ENCODE results near the gene MMP26.

MMP26 gene

DNA sequence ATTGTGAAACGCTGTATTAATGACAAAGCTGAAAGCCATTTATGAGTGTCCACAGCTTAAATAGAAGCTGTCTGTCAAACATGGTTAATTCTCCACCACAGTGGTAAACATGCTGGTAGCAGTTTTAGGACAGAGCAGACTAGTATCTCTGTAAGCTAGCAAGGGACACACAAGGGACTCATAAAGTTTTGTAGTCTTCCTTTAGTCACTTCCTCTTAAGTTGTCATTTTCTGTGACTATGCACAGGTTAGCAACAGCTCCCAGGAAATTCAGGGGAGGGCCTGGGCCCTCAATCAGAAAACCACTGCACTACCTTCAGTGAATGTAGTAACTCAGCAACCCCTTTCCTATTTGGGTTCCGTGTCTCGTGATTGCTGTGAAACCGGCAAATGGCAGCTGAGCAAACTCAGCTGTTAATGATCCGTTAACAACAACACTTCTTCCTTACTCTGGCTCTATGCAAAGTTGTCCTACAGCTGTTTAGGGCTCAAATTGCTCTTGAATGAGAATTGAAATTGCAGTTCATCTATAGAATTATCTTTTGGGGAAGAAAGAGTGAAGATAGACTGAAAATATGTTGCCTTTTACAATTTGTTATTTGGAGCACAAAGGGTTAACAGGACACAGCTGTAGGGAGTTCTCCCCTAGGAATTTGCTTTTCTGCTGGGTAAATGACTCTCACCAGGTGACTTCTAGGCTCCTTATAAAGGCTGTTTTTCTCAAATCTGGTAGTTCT lies at the start of gene MMP26:
Gene MMP26, plus strand, starts transcription at position 731 of the 736 bp plus-strand sequence.
- no peak for DNase-seq (ENCODE audit: low read depth)

- no peak for DNase-seq (ENCODE audit: low read depth)
These were observed 45.7 kb upstream of the MMP26 start for GRCh38 chr11:4658629-4659445.

DNA sequence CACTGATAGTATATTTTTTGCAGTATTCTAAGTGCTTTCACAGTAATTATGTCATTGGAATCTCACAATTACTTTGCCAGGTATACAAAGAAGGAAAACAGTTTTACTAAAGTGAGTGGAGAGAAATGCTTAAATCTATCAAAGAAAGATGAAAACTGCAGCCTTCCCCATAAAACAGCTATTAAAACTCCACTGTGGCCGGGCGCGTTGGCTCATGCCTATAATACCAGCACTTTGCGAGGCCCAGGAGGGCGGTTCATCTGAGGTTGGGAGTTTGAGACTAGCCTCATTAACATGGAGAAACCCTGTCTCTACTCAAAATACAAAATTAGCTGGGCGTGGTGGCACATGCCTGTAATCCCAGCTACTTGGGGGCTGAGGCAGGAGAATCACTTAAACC lies 41.7 kb upstream of the MMP26 start:
- no peak for DNase-seq (ENCODE audit: low read depth)

DNA sequence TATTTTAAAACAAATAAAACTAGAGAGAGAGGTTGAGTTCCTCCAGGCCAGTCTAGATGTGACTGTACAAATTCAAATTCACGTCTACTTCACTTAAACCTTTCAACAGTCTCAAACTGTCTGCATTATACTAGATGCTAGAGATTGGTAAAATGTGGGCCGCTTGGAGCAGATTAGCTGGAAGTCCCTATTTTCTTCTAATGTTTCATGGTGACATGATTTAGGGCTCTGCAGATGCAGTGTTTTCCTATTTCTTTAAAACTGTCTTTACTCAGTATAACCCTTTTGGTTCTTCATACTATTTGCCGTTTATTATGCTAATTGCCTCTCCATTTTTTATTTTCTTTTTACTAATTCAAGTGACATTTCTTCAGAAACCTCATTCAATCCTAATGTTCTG lies 40.4 kb upstream of the MMP26 start:
- DNase-seq (ENCODE audit: low read depth) = no peak

- DNase-seq (ENCODE audit: low read depth) = no peak
These were observed 39.8 kb upstream of the MMP26 start for GRCh38 chr11:4664786-4665185.

- DNase-seq (ENCODE audit: low read depth) = no peak
These were observed 39.2 kb upstream of the MMP26 start for GRCh38 chr11:4665424-4665823.

DNA sequence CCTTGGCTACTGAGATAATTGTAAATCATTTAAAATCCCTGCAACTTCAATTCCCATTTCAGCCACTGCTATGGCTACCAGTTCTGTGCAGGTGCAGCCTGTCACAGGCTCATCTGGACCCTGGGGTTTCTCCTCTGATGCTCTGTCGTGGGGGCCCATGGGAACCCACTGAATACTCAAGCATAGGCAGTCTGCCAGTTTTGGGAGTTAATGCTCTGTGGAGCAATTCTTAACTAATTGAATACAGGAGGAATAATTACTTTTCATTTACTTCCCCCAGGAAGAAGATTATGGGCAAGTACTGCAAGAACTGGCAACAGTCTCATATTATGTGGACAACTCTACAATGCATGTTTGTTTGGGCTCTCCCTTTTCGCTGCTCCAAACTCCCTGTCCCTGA lies 32.8 kb upstream of the MMP26 start:
- no peak for DNase-seq (ENCODE audit: low read depth)

DNA sequence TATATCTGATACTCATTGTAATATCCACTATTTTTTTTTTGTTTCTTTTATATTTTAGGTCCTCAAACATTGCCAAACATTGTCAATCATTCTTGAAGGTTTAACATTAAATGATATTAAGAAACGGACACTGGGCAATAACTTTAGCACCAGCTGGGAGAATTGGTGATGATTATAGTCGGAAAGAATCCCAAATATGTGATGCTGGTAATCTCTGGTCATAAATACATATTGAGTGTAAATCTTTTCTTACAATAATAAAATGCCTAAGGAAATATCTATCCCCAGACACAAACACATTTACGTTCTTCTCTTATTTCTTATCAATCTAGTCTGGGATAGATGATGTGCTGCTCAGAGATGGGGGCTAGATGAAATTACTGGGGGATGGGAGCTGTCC lies 32.1 kb upstream of the MMP26 start:
- no peak for DNase-seq (ENCODE audit: low read depth)

GRCh38 chr11:4673781-4674180 lies 30.8 kb upstream of the MMP26 start:
- DNase-seq (ENCODE audit: low read depth) = no peak

- DNase-seq (ENCODE audit: low read depth) = no peak
These were observed 26.6 kb upstream of the MMP26 start for GRCh38 chr11:4677948-4678347.

DNA sequence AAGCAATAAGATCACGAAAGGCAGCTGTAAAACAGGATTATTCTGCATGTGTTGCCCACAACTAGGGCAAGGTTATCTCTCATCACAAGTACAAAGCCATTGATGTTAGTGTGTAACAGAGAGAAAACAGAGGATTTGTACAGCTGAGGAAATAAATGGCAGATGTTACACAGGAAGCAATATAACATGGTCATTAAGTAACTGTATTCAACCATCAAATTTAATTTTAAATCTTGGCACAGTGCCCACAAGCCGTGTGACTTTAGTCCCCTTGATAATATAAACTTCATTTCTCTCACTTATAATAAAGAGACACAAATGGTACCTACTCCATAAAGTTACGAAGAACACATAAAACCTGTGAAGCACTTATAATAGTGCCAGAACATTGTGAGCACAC lies 24.2 kb upstream of the MMP26 start:
- no peak for DNase-seq (ENCODE audit: low read depth)

DNA sequence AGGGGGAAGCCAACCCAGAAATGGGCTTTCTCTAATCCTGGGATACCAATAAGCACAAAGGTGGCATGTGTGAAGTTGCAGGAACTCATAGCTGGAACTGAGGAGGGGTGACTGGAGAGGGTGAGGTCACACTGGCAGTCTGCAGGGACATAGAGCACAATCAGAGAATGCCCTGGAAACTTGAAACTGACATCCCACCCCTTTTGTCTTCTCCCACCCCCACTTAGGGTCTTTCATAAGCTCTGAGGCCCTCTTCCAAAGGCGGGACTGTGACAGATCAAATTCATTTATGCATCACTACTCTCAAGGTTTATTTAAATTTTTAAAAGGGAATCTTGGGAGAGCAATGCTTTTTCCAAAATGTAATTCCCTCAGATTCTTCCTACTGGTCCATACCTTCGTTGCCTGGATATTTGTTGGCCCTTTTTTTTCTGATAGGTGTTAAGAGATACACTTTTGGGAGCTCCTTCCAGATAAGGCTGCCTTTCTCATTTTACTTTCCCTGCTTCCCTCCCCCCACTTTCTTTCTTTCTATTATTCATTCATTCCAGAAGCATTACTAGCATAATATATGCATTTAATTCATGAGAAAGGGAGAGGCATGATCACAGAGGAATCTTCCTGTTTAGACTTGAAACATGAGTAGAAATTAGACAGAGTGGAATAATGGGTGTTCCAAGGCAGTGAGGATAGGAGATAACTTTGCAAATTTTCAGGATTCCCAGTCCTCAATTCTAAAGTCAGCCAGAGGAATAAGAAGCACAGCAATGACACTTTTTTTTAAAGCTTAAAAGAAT lies 21.8 kb upstream of the MMP26 start:
- no peak for DNase-seq (ENCODE audit: low read depth)

- no peak for DNase-seq (ENCODE audit: low read depth)
These were observed 19.8 kb upstream of the MMP26 start for GRCh38 chr11:4684631-4685285.

- no peak for DNase-seq (ENCODE audit: low read depth)
These were observed 9.1 kb upstream of the MMP26 start for GRCh38 chr11:4695442-4695841.

- no peak for DNase-seq (ENCODE audit: low read depth)
These were observed 7.0 kb upstream of the MMP26 start, which contains the start of gene OR51E2 for GRCh38 chr11:4697585-4697984. TSS of gene OR51E2 (minus strand) at chr11:4697853. CDS start at chr11:4682711, 15,142 bp downstream.

GRCh38 chr11:4699697-4700435 lies 4.7 kb upstream of the MMP26 start:
- no peak for DNase-seq (ENCODE audit: low read depth)

DNA sequence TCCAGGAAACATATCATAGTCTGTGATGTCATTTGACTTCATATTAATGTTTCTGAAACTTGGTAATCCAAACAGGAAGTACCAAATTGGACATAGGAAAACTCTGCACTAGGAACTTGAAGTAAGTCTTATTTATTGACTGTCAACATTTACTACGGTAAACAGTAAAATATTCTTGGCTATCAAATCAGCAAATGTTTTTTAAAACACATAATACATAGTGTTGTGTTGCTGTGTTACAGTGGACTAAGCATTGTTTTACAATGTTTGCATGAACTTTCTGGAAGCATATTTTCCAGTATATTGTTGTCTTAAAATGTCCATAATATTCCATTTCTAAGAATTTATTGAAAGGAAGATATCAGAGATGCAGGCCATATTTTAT lies 4.2 kb upstream of the MMP26 start:
- DNase-seq (ENCODE audit: low read depth) = no peak

GRCh38 chr11:4704790-4705334 lies 278 bp downstream of the MMP26 start:
- DNase-seq (ENCODE audit: low read depth) = no peak

DNA sequence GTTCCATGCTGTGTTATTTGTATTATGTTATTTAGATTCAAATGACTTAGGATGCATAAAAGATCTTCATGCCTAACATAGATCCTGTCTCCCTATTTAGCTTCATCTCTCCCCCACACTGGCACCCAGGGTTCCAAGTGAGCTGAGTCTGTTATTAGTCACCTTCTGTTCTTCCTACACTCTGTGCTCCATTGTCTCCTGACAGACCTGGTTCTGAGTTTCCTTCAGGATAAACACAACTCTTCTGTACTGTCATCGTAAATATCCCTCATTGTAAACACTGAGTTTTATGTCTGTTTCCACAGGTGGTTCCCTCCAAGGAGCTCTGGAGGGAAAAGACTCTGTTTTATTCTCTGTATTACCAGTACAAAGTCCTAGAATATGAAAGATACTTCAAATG lies 8.7 kb downstream of the MMP26 start:
- no peak for DNase-seq (ENCODE audit: low read depth)

- no peak for DNase-seq (ENCODE audit: low read depth)
These were observed 9.7 kb downstream of the MMP26 start for GRCh38 chr11:4714300-4714699.

All from activated T-cell treated with anti-CD3 and anti-CD28 coated beads for 24 hours (primary cell).